GM21529 (cell line): ENCODE data around the gene TAS2R39.

Source experiments
- ATAC-seq: cut with Tn5 transposase; IDR thresholded peaks from one replicate; pipeline ENCODE4 v1.9.1; 2021; ENCODE audit not compliant: unreplicated experiment

TAS2R39 gene

DNA sequence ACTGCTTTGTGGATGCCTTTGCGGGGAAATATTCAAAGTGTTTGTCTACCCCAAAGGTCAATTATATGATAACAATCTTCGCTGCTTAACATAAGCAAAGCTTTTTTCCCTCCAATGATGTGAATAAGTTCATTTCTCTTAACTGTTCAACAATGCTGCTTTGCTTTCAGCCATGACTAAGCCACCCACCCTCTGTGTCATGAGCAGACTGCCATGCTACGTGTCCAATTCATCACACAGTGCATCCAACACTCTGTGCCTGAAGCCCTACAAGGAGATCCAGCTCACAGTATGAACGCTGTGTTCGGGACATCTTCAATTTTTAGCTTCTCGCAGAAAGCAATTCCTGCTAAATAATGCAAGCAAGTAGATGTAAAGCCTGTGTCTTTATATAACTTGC lies 32.9 kb downstream of the TAS2R39 start:
- ATAC-seq: no peak

DNA sequence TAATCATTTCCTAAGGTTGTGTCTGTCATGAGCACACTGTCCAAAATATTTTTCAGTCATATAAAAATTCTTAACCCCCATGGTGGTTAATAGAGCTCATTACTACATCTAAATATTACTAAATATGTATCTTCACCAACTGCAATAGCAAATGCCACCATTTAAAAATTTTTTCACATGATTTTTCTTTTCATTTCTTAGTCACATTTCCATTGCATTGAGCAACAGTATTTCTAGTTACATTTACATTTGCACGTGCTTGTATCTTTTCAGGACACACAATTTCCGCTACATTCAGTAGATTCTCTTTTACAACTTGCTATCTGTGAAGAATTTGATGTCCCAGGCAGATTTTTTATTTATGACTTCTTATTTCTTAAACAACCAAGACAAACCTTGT lies 33.5 kb downstream of the TAS2R39 start:
- no peak for ATAC-seq

DNA sequence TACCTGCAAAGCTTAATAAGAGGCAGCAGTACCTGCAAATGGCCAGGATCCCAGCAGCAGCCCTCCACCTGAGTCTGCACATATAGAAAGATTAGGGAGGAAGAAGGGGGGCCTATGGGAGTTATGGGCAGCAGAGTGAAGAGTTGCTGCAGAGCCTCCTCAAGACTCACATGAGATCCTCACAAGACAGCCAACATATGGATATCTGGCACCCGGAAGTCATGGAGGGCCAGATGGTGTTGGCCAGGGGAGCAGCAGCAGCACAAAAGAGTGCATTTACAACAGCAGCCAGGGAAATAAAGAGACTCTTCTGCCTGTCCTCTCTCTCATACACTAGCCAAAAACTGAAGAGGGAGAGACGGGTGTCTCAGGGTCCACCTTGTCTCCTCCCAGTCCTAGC lies 34.6 kb downstream of the TAS2R39 start:
- no peak for ATAC-seq

DNA sequence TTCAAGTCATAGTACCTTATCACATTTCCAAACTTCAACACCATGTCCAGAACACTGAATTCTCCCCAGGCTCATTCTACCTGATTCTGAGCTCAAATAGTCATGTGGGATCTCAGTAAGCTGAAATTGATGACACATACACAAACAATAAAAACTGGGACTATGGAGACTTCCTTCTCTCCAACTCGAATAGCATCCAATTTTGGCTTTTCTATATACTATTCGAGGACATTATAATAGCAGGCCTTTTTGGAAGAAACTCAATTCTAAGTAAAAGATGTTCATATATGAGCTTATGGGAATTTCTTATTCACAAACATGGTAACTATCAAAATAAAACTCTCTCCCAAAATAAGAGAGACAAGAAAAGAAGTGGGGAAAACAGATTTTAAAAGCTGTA lies 38.1 kb downstream of the TAS2R39 start:
- no peak for ATAC-seq

DNA sequence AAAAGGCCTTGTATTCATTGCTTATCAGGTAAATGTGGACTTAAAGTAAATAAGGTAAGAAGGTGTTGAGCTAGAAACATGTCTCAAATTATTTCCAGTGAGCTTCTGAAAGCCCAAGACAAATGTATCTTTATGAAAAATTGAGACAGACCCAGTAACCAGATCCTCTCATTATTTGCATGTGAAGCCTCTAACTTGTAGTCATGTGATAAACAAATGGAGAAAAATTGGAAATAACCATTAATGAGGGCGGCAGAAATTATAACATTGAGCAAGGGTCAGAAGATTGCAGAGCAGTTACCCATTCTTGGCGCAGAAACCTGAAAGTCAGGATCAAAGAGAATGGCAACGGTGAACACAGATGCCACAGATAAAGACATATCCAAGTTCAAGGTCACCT lies 38.5 kb downstream of the TAS2R39 start, which contains the start of gene TAS2R40:
TSS of gene TAS2R40 (plus strand) at position 301 of the 400 bp plus-strand sequence. CDS start at position 343, 42 bp downstream.
- ATAC-seq: no peak

DNA sequence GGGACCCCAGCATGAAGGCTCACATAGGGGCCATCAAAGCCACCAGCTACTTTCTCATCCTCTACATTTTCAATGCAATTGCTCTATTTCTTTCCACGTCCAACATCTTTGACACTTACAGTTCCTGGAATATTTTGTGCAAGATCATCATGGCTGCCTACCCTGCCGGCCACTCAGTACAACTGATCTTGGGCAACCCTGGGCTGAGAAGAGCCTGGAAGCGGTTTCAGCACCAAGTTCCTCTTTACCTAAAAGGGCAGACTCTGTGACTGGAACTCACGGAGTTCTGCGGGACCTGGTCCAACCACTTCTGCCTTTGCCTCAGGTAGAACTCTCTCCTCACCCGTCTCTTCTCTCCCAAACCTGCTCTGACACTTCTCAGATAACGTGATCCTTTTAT lies 39.6 kb downstream of the TAS2R39 start:
- ATAC-seq: no peak

DNA sequence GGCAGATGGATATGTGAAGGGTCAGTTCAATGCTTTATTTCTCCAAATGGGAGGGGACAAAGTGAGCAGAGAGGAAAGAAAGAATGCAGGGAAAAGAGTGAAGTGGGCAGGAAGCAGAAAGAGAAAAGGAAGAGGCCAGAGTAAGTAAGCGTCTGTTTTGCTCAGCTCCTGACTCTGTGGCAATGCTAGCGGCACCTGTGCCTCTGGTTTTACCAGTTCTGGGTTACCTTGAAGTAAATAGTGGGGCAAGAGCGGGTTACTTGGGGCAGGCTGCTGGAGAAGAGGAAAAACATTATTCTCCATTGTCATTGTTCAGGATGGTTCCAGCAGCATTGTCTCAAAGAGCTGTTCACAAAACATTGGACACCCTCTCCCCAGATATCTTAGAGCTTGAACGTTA lies 40.6 kb downstream of the TAS2R39 start:
- no peak for ATAC-seq

DNA sequence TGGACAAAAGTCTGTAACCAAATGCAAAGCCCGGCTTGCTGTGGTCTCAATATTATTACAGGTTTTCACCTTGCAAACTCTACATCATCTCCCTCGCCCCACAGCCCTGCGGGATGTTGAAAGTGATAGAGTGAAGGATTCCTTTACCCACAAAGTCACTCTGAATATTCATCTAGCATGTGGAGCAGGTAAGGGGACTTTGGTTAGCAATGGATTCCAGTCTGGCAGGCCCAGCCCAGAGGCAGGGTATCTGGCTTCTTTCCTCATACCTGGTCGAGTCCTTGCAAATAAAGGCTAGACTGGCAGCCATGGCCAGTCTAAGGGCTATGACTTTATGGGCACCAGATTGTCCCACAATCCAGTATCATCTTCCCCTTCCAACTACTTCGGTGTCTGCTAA lies 41.8 kb downstream of the TAS2R39 start:
- ATAC-seq: no peak

DNA sequence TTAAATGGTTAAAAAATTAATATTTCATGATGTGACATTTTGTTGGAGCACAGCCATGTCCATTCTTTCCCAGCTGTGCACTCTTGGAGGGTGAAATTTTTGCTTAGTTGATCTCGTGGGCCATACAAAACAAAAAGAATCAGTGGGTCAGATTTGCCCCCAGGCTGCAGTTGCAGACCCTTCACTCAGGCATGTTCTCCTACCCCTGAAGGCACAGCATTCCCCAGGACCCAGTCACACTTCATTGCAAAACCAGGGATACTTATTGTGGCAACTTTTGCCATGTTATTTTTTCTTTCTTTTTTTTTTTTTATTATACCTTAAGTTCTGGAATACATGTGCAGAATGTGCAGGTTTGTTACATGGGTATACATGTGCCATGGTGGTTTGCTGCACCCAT lies 44.6 kb downstream of the TAS2R39 start:
- no peak for ATAC-seq

DNA sequence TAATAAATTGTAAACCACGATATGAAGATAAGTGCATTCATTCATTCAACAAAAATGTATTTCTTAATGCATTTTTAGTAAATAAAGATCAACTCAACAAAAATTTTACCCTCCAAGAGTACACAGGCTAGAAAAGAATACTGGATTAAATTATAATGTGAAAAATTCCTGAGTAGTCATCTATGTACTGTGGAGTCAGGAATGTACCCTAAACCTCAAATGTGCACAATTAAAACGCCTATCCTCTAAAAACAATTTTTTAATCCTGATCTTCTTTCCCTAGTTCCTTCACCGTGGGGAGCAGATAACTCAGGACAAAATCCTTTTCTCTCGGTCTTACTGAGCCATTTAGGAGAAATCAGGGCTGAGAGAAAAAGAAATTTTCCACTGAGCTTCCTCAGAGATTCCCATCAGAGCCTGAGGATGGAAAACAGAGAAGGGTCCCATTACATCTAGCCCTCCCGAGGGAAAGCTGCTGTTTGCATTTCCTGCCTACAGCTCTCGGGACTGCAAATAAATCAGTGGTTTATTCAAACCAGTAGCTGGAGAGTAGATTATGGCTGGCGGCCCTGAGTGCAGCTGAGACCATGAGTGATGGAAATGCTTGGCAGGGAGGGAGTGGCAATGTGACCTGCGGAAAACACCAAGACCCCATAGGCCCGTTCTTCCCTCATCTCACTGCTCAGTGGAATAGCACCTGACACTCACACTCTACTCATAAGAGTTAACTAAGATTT lies 46.0 kb downstream of the TAS2R39 start:
- no peak for ATAC-seq

DNA sequence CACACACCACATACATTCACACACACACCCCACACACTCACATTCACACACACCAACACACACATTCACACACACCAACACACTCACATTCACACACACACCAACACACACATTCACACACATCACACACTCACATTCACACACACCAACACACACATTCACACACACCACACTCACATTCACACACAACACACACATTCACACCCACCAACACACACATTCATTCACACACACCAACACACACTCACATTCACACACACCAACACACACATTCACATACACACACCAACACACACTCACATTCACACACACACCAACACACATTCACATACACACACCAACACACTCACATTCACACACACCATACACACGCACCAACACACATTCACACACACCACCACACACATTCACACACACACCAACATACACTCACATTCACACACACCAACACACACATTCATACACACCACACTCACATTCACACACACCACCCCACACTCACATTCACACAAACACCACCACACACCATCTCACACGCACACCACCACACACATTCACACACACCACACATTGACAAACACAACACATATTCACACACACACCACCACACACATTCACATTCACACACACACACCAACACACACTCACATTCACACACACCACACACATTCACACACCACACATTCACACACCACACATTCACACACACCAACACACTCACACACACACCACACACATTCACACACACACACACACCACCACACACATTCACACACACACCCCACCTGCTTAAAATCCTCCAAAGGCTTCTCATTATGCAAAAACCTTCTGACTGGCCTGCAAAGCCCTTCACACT lies 47.6 kb downstream of the TAS2R39 start:
- no peak for ATAC-seq
